Measurements from ENCODE around the gene CEP192. TPM values are rescaled to one million over a fixed set of nuclear protein-coding genes. Genes with fewer than 3 reads are reported as not detected.

Gene CEP192
- total and polyA plus RNA-seq, 2 of the 13 experiments (the other 11 are each of a cell fraction or from before 2014, with no cell fraction given) = 15.3 to 24.7 TPM

DNA sequence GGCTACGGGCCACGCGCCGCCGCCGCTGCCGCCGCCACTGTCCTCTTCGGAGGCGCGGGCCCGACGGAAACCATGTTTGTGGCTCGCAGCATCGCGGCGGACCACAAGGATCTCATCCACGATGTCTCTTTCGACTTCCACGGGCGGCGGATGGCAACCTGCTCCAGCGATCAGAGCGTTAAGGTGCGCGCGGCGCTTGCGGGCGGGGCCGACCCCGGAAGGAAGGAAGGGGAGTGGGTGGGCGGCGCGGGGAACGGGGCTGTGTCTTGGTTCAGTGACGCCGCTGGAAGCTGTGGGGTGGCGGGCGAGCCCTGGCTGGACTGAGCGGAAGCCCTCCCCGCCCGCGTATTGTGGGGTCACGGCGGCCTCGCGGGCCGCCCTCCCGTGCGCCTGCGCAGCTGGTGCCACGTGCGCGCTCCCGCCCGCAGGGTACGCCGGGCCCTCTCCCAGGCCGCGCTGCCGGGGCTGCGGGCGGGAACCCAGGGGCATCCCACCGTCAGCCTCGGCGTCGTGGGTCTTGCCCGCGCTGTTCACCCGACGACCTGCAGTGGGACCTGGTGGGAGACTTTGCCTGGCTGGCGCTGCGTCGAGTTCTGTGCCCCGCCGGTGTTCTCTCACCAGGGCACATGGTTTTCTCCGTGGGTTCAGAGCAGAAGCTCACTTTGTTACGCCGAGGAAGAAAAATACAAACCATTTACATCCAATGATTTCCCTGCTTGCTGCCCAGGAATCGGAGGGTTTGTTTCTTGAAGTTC, 42.9 kb upstream of the CEP192 start (continued):
- peak; percentile 96 for TF ChIP-seq ZNF761 (CRISPR knock-in tag; conservative IDR thresholded peaks at IDR 0.05)
- TF ChIP-seq RFX1 (IDR thresholded peaks at IDR 0.05) = no peak
- TF ChIP-seq, protein P1, sequence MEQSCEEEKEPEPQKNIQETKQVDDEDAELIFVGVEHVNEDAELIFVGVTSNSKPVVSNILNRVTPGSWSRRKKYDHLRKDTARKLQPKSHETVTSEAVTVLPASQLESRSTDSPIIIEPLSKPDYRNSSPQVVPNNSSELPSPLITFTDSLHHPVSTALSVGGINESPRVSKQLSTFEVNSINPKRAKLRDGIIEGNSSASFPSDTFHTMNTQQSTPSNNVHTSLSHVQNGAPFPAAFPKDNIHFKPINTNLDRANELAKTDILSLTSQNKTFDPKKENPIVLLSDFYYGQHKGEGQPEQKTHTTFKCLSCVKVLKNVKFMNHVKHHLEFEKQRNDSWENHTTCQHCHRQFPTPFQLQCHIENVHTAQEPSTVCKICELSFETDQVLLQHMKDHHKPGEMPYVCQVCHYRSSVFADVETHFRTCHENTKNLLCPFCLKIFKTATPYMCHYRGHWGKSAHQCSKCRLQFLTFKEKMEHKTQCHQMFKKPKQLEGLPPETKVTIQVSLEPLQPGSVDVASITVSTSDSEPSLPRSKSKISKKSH (CRISPR knock-in tag; IDR thresholded peaks at IDR 0.05; ENCODE audit: borderline replicate concordance) = peak; percentile 63
- no peak for TF ChIP-seq SP1 (IDR thresholded peaks at IDR 0.05)
- peak; percentile 71 for TF ChIP-seq SP1 (CRISPR knock-in tag; IDR thresholded peaks at IDR 0.05)
- no peak for TF ChIP-seq TCF7 (IDR thresholded peaks at IDR 0.05; ENCODE audit: low read depth)
- peak; percentile 44 for TF ChIP-seq BCL6 (CRISPR knock-in tag; IDR thresholded peaks at IDR 0.05)
- TF ChIP-seq ZNF703 (CRISPR knock-in tag; IDR thresholded peaks at IDR 0.05; ENCODE audit: borderline replicate concordance) = peak; percentile 97
- TF ChIP-seq WIZ (CRISPR knock-in tag; IDR thresholded peaks at IDR 0.05) = no peak
- TF ChIP-seq, protein P2, sequence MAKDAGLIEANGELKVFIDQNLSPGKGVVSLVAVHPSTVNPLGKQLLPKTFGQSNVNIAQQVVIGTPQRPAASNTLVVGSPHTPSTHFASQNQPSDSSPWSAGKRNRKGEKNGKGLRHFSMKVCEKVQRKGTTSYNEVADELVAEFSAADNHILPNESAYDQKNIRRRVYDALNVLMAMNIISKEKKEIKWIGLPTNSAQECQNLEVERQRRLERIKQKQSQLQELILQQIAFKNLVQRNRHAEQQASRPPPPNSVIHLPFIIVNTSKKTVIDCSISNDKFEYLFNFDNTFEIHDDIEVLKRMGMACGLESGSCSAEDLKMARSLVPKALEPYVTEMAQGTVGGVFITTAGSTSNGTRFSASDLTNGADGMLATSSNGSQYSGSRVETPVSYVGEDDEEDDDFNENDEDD (CRISPR knock-in tag; IDR thresholded peaks at IDR 0.05; ENCODE audit: borderline replicate concordance) = peak; percentile 99
- TF ChIP-seq, protein P3, sequence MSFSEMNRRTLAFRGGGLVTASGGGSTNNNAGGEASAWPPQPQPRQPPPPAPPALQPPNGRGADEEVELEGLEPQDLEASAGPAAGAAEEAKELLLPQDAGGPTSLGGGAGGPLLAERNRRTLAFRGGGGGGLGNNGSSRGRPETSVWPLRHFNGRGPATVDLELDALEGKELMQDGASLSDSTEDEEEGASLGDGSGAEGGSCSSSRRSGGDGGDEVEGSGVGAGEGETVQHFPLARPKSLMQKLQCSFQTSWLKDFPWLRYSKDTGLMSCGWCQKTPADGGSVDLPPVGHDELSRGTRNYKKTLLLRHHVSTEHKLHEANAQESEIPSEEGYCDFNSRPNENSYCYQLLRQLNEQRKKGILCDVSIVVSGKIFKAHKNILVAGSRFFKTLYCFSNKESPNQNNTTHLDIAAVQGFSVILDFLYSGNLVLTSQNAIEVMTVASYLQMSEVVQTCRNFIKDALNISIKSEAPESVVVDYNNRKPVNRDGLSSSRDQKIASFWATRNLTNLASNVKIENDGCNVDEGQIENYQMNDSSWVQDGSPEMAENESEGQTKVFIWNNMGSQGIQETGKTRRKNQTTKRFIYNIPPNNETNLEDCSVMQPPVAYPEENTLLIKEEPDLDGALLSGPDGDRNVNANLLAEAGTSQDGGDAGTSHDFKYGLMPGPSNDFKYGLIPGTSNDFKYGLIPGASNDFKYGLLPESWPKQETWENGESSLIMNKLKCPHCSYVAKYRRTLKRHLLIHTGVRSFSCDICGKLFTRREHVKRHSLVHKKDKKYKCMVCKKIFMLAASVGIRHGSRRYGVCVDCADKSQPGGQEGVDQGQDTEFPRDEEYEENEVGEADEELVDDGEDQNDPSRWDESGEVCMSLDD (CRISPR knock-in tag; IDR thresholded peaks at IDR 0.05; ENCODE audit: borderline replicate concordance) = peak; percentile 88
- peak; percentile 32 to 78; a peak in 2 of 4 replicates for TF ChIP-seq KLF16 (CRISPR knock-in tag; IDR thresholded peaks at IDR 0.05)
- peak; percentile 95 for TF ChIP-seq TEAD2 (CRISPR knock-in tag; IDR thresholded peaks at IDR 0.05)
- no peak for TF ChIP-seq ZFP62 (CRISPR knock-in tag; IDR thresholded peaks at IDR 0.05)
- peak; percentile 78 for TF ChIP-seq YY1 (IDR thresholded peaks at IDR 0.05; ENCODE audit: insufficient read depth, insufficient replicate concordance, low read depth, low read length)
- TF ChIP-seq ZFAT (CRISPR knock-in tag; conservative IDR thresholded peaks at IDR 0.05) = peak; percentile 95
- TF ChIP-seq GTF2F1 (IDR thresholded peaks at IDR 0.05; ENCODE audit: low read length) = no peak
- TF ChIP-seq, protein P4, sequence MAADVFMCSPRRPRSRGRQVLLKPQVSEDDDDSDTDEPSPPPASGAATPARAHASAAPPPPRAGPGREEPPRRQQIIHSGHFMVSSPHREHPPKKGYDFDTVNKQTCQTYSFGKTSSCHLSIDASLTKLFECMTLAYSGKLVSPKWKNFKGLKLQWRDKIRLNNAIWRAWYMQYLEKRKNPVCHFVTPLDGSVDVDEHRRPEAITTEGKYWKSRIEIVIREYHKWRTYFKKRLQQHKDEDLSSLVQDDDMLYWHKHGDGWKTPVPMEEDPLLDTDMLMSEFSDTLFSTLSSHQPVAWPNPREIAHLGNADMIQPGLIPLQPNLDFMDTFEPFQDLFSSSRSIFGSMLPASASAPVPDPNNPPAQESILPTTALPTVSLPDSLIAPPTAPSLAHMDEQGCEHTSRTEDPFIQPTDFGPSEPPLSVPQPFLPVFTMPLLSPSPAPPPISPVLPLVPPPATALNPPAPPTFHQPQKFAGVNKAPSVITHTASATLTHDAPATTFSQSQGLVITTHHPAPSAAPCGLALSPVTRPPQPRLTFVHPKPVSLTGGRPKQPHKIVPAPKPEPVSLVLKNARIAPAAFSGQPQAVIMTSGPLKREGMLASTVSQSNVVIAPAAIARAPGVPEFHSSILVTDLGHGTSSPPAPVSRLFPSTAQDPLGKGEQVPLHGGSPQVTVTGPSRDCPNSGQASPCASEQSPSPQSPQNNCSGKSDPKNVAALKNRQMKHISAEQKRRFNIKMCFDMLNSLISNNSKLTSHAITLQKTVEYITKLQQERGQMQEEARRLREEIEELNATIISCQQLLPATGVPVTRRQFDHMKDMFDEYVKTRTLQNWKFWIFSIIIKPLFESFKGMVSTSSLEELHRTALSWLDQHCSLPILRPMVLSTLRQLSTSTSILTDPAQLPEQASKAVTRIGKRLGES (CRISPR knock-in tag; IDR thresholded peaks at IDR 0.05; ENCODE audit: borderline replicate concordance) = peak; percentile 95
- TF ChIP-seq JDP2 (CRISPR knock-in tag; IDR thresholded peaks at IDR 0.05; ENCODE audit: borderline replicate concordance) = peak; percentile 69; the same call in 1 of the 2 replicates
- peak; percentile 69; the same call in 1 of the 2 replicates for TF ChIP-seq ELF3 (CRISPR knock-in tag; IDR thresholded peaks at IDR 0.05)
- no peak for TF ChIP-seq CREM (IDR thresholded peaks at IDR 0.05)
- no peak for TF ChIP-seq CREM (CRISPR knock-in tag; IDR thresholded peaks at IDR 0.05)
- peak; percentile 96 for TF ChIP-seq ZNF883 (CRISPR knock-in tag; IDR thresholded peaks at IDR 0.05; ENCODE audit: not compliant biosample characterization)

Measured in HepG2 (cell line).